ENCODE results near the gene DOCK3.

The DOCK3 gene

GRCh38 chr3:51052562-51052961 is 377.8 kb downstream of the DOCK3 start:
- no peak for TF ChIP-seq FOXP2 (optimal IDR thresholded peaks at IDR 0.05; ENCODE audit: borderline replicate concordance, extremely low read depth, extremely low read length, insufficient read depth)
- TF ChIP-seq REST (IDR thresholded peaks at IDR 0.05; ENCODE audit: insufficient read depth in 1 of 2, low read depth in 2 of 2, low read length in 2 of 2) = no peak
- TF ChIP-seq POLR2AphosphoS5 (IDR thresholded peaks at IDR 0.05; ENCODE audit: low read depth, low read length) = no peak
- TF ChIP-seq SIN3A (IDR thresholded peaks at IDR 0.05; ENCODE audit: borderline replicate concordance, insufficient read depth, low read length) = no peak

DNA sequence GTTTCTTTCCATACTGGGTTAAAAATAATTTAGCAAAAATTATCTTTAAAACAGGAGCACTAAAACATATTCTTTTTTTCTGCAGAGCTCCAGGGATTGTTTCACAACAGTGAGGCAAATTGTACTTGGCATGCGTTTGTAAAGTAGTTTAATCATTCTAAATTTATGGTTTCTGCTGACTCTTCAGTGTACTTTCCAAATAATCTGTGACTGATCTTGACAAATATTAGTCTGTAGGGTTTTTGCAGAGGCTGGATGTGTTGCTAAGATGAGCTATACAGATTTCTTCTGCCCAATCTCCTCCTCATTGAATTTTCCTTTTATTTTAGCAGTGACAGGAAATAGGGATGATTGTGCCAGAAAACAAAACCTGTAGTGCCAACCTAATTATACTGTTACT is 382.4 kb downstream of the DOCK3 start:
- TF ChIP-seq FOXP2 (optimal IDR thresholded peaks at IDR 0.05; ENCODE audit: borderline replicate concordance, extremely low read depth, extremely low read length, insufficient read depth) (no peak), SIN3A (IDR thresholded peaks at IDR 0.05; ENCODE audit: borderline replicate concordance, insufficient read depth, low read length) (no peak), REST (IDR thresholded peaks at IDR 0.05; ENCODE audit: insufficient read depth in 1 of 2, low read depth in 2 of 2, low read length in 2 of 2) (no peak), POLR2AphosphoS5 (IDR thresholded peaks at IDR 0.05; ENCODE audit: low read depth, low read length) (no peak)

- TF ChIP-seq REST (IDR thresholded peaks at IDR 0.05; ENCODE audit: insufficient read depth in 1 of 2, low read depth in 2 of 2, low read length in 2 of 2) (no peak), FOXP2 (optimal IDR thresholded peaks at IDR 0.05; ENCODE audit: borderline replicate concordance, extremely low read depth, extremely low read length, insufficient read depth) (no peak), SIN3A (IDR thresholded peaks at IDR 0.05; ENCODE audit: borderline replicate concordance, insufficient read depth, low read length) (no peak), POLR2AphosphoS5 (IDR thresholded peaks at IDR 0.05; ENCODE audit: low read depth, low read length) (no peak), TAF1 (IDR thresholded peaks at IDR 0.05; ENCODE audit: borderline replicate concordance, insufficient read depth, low read length) (no peak)
Observed at GRCh38 chr3:51063053-51063452, 388.3 kb downstream of the DOCK3 start.

DNA sequence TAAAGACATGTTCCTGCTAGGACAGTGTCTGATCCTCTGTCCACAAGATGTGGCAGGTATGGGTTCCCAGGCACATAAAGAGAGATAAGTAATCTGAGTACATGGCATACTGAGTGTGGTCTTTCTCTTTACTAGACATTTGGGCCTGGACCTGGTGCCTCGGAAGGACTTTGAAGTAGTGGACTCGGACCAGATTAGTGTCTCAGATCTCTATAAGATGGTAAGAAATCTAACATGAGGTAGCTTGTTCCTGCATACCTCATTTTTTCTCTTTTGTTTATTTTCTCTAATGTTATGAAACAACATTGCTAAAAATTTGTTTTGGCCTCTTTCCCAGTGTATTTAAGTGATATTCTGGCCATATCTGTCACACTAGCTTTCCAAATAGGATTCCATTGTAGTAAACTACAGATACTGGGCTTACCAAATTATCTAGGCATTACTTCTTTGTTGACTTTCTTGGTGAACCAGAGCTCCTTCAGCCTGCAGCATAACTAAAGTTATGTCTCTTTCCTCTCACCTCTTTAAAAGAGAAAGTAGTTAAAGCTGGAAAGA is 400.6 kb downstream of the DOCK3 start:
- no peak for TF ChIP-seq FOXP2 (optimal IDR thresholded peaks at IDR 0.05; ENCODE audit: borderline replicate concordance, extremely low read depth, extremely low read length, insufficient read depth)
- TF ChIP-seq TAF1 (IDR thresholded peaks at IDR 0.05; ENCODE audit: borderline replicate concordance, insufficient read depth, low read length) = no peak
- TF ChIP-seq REST (IDR thresholded peaks at IDR 0.05; ENCODE audit: insufficient read depth in 1 of 2, low read depth in 2 of 2, low read length in 2 of 2) = no peak
- TF ChIP-seq POLR2AphosphoS5 (IDR thresholded peaks at IDR 0.05; ENCODE audit: low read depth, low read length) = no peak

GRCh38 chr3:51082363-51082762 is 407.6 kb downstream of the DOCK3 start:
- TF ChIP-seq SIN3A (IDR thresholded peaks at IDR 0.05; ENCODE audit: borderline replicate concordance, insufficient read depth, low read length) (no peak), POLR2AphosphoS5 (IDR thresholded peaks at IDR 0.05; ENCODE audit: low read depth, low read length) (no peak), TAF1 (IDR thresholded peaks at IDR 0.05; ENCODE audit: borderline replicate concordance, insufficient read depth, low read length) (no peak), REST (IDR thresholded peaks at IDR 0.05; ENCODE audit: insufficient read depth in 1 of 2, low read depth in 2 of 2, low read length in 2 of 2) (no peak), FOXP2 (optimal IDR thresholded peaks at IDR 0.05; ENCODE audit: borderline replicate concordance, extremely low read depth, extremely low read length, insufficient read depth) (no peak)

All from PFSK-1 (cell line).